GM12878 (cell line): ENCODE measurements around the gene CDHR2. TPM values are rescaled to one million over a fixed set of nuclear protein-coding genes. Genes with fewer than 3 reads are reported as not detected.

Source experiments
- ATAC-seq: fragments of 200-7000 bp; cut with Tn5 transposase; 3 replicates; pipeline ENCODE4 v1.9.1; 2020; ENCODE audit warnings: mild to moderate bottlenecking, moderate library complexity
- BruUV-seq: library from RNA; stranded (reverse); fragments of 400-500 nt; replicated peaks from 2 replicates; lab custom pipeline; 2021; lab: Mats Ljungman, UMichigan
- CTCF ChIA-PET: fragments of 300-600 bp; sonication (Branson Sonifier 250); formaldehyde crosslinking; extraction: SDS; loops from one replicate; lab custom pipeline; 2021; ENCODE audit warnings: inconsistent platforms; lab: Yijun Ruan, JAX
- POLR2A ChIA-PET: fragments of 350-600 bp; formaldehyde crosslinking; extraction: SDS; loops from one replicate; lab custom pipeline; 2021; ENCODE audit warnings: inconsistent platforms; lab: Charles Lee
- RAD21 ChIA-PET: fragments of 300-600 bp; sonication (Branson Sonifier 250); formaldehyde crosslinking; loops from one replicate; lab custom pipeline; 2023; ENCODE audit warnings: antibody characterized with exemption; ENCODE audit not compliant: unreplicated experiment; lab: Charles Lee
- SMC1A ChIA-PET: fragments of 300-600 bp; sonication (Branson Sonifier 250); formaldehyde crosslinking; loops from one replicate; lab custom pipeline; 2023; ENCODE audit not compliant: unreplicated experiment, uncharacterized antibody; lab: Charles Lee
- DNase-seq: peaks from one replicate; pipeline ENCODE4 v3.0.0-alpha.2; 2011; ENCODE audit warnings: low read depth, low spot score
- FAIRE-seq: peaks from 3 replicates; lab custom pipeline; 2011; peaks lifted over from hg19 to GRCh38; lab: Jason Lieb, UNC
- H2AFZ ChIP-seq: 2 replicates; pipeline ENCODE4 v1.6.0; 2011; ENCODE audit warnings: low read depth, low read length, control low read depth; ENCODE audit not compliant: control insufficient read depth
- H3K27ac ChIP-seq: 2 replicates; pipeline ENCODE4 v1.5.1; 2011; ENCODE audit warnings: control low read depth; ENCODE audit not compliant: control insufficient read depth, insufficient read depth
- H3K27me3 ChIP-seq, 2 experiments: replicated peaks in 1 of 2; 2 replicates each; pipeline versions ENCODE4 v1.6.0 to v1.6.1; 2011; ENCODE audit warnings: low read length in 1 of 2; ENCODE audit not compliant: control insufficient read depth in 2 of 2, insufficient read depth in 2 of 2
- H3K36me3 ChIP-seq, 2 experiments: 2 replicates each; pipeline ENCODE4 v1.5.1; 2011; ENCODE audit warnings: low read length in 1 of 2; ENCODE audit not compliant: control insufficient read depth in 2 of 2, insufficient read depth in 2 of 2
- H3K4me1 ChIP-seq: 2 replicates; pipeline ENCODE4 v1.6.1; 2011; ENCODE audit warnings: mild to moderate bottlenecking, low read length, moderate library complexity, mixed read lengths; ENCODE audit not compliant: control insufficient read depth, insufficient read depth
- H3K4me2 ChIP-seq: 2 replicates; pipeline ENCODE4 v1.6.0; 2011; ENCODE audit warnings: control low read depth; ENCODE audit not compliant: control insufficient read depth, insufficient read depth
- H3K4me3 ChIP-seq: fragments of 200-600 bp; sonication (generic); 2 replicates; pipeline ENCODE4 v1.5.1; 2016
- H3K79me2 ChIP-seq: 2 replicates; pipeline ENCODE4 v1.6.0; 2011; ENCODE audit warnings: low read length; ENCODE audit not compliant: control insufficient read depth, insufficient read depth
- H3K9ac ChIP-seq: 2 replicates; pipeline ENCODE4 v1.8.0; 2011; ENCODE audit warnings: low read length, control low read depth, mixed read lengths; ENCODE audit not compliant: control insufficient read depth, insufficient read depth
- H3K9me3 ChIP-seq: replicated peaks from 3 replicates; pipeline ENCODE4 v1.5.1; 2011; ENCODE audit warnings: mild to moderate bottlenecking, low read length; ENCODE audit not compliant: control insufficient read depth, insufficient read depth
- H4K20me1 ChIP-seq: 2 replicates; pipeline ENCODE4 v1.6.0; 2011; ENCODE audit not compliant: control insufficient read depth, insufficient read depth
- BMI1 ChIP-seq: fragments of 450-650 bp; IDR thresholded peaks from 2 replicates; pipeline ENCODE4 v1.6.1; 2016; ENCODE audit warnings: mild to moderate bottlenecking, moderate library complexity, borderline replicate concordance
- IKZF1 ChIP-seq: fragments of 450-650 bp; conservative IDR thresholded peaks from 2 replicates; pipeline ENCODE4 v1.6.1; 2017; ENCODE audit warnings: antibody characterized with exemption, mild to moderate bottlenecking
- RFX5 ChIP-seq: IDR thresholded peaks from 2 replicates; pipeline ENCODE4 v1.6.1; 2011; ENCODE audit warnings: low read depth, low read length, improper control_type of control experiment
- SIN3A ChIP-seq: IDR thresholded peaks from 2 replicates; pipeline ENCODE4 v1.6.1; 2012; ENCODE audit warnings: low read depth, low read length, improper control_type of control experiment
- SMAD5 ChIP-seq: IDR thresholded peaks from 2 replicates; pipeline ENCODE4 v1.6.1; 2016; ENCODE audit warnings: antibody characterized with exemption, low read depth
- WGBS: methylation state at CpG from one replicate; pipeline ENCODE4 v1.1.6; 2016; ENCODE audit warnings: low lambda C conversion rate; ENCODE audit not compliant: insufficient replicate concordance, insufficient coverage; ENCODE audit errors: missing lambda C conversion rate; 5-methylcytosine and 5-hydroxymethylcytosine counted together
- in situ Hi-C: fragments of 300-500 bp; cut with MboI; formaldehyde crosslinking; loops from 9 replicates; pipeline ENCODE4 v1.14.3; 2018; ENCODE audit warnings: mixed read lengths
- intact Hi-C: fragments of 100-400 bp; cut with micrococcal nuclease; formaldehyde crosslinking; loops from one replicate; pipeline ENCODE4 v1.14.2; 2022; ENCODE audit not compliant: unreplicated experiment
- polyA plus RNA-seq, 11 experiments: library from polyadenylated mRNA; depleted of rRNA in 4 of 11; unstranded in 6 of 11; stranded (reverse) in 5 of 11; fragments of >200 nt; fragmentation: Nextera tagmentation in 4 of 11; fragmentation: Illumina TruSeq in 1 of 11; extraction: Ambion mirVana in 4 of 11; extraction: Trizol in 1 of 11; gene quantifications; 1 replicate in 1 of 11; 2 replicates in 10 of 11; pipeline versions ENCODE4 v1.2.1 to v1.2.3, GENCODE V29; 2011 to 2016; ENCODE audit warnings: inconsistent platforms in 2 of 11, missing spikeins in 2 of 11, low read depth in 1 of 11
- total RNA-seq, 4 experiments: library from RNA; depleted of rRNA in 3 of 4; stranded (reverse); fragments of >200 nt in 3 of 4; fragmentation: Illumina TruSeq in 1 of 4; extraction: Trizol in 1 of 4; gene quantifications; 2 replicates each; pipeline versions ENCODE4 v1.2.1 to v1.2.3, GENCODE V29; 2013 to 2021
- TF ChIP-seq, protein P1 (sequence below): IDR thresholded peaks from 2 replicates; pipeline ENCODE4 v1.6.1; 2011; ENCODE audit warnings: mild to moderate bottlenecking, low read depth, low read length, moderate library complexity; ENCODE audit not compliant: insufficient replicate concordance

The CDHR2 gene
- total and polyA plus RNA-seq, 10 of the 15 experiments (the other 5 are each of a cell fraction or from before 2014, with no cell fraction given): 0.03 to 0.46 (median 0.06) TPM; not detected in 5

DNA sequence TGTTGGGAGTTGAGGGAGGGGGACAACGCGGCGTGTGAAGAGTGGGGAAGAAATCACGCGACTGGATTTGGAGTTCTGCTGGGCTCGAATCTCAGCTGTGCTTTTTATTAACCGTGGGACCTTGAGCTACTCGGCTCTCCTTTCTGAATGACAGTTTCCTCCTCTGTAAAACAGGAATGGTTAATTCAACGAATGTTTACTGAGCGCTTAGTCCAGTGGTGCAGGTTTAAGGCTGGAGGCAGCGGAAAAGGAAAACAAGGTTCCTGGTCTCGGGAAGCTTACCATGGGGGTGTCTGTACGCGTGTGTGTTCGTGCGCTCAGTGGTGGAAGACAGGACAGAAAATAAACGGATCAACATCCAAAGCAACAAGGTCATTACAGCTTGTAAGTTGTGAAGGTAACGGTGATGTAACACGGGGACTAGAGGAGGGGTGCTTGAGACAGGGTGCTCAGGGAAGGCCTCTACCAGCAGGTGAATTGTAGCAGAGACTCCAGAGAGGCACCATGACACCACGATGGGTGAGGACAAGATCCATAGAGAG is 81.6 kb downstream of the CDHR2 start:
- peak overlapping the region; percentile 23; the same call in 1 of the 2 replicates for H2AFZ ChIP-seq
- H3K27me3 ChIP-seq: peaks cover 5 to 10% of the 10 kb centered on the region in 2 experiments
- ChIA-PET POLR2A (no interaction called here), SMC1A (no interaction called here), CTCF (no interaction called here), RAD21 (interaction anchor here (0.8 kb wide), 1 partner anchor 16 kb away, joined by 4 read pairs; the partner anchor contains the start of gene TSPAN17)
- H3K27ac ChIP-seq: no peak overlapping the region
- no peak for DNase-seq
- H3K4me1 ChIP-seq: peaks cover 13% of the 10 kb centered on the region
- H3K36me3 ChIP-seq: no peaks in the 10 kb centered on the region
- H3K9me3 ChIP-seq: no peaks in the 10 kb centered on the region; the same call in 2 of the 3 replicates
- 0 out of 2 replicates have a peak, but pooled peaks cover 3% of the 10 kb centered on the region for H4K20me1 ChIP-seq
- H3K79me2 ChIP-seq: no peaks in the 10 kb centered on the region
- no peak overlapping the region for H3K9ac ChIP-seq
- peak; percentile 69 for FAIRE-seq
- BruUV-seq: no TSS peak
- in situ Hi-C loops (no loop called here), intact Hi-C loops (no loop called here)
- no peak for ATAC-seq
- no peak for TF ChIP-seq SMAD5
- no peak for TF ChIP-seq RFX5
- TF ChIP-seq BMI1: 0 out of 2 replicates have a peak, but pooled peaks have one; percentile 18
- peak overlapping the region; percentile 25; the same call in 1 of the 2 replicates for H3K4me3 ChIP-seq
- peak overlapping the region; percentile 74 for H3K4me2 ChIP-seq
- 16% methylated on average over 20 of the region's 20 CpGs for WGBS

DNA sequence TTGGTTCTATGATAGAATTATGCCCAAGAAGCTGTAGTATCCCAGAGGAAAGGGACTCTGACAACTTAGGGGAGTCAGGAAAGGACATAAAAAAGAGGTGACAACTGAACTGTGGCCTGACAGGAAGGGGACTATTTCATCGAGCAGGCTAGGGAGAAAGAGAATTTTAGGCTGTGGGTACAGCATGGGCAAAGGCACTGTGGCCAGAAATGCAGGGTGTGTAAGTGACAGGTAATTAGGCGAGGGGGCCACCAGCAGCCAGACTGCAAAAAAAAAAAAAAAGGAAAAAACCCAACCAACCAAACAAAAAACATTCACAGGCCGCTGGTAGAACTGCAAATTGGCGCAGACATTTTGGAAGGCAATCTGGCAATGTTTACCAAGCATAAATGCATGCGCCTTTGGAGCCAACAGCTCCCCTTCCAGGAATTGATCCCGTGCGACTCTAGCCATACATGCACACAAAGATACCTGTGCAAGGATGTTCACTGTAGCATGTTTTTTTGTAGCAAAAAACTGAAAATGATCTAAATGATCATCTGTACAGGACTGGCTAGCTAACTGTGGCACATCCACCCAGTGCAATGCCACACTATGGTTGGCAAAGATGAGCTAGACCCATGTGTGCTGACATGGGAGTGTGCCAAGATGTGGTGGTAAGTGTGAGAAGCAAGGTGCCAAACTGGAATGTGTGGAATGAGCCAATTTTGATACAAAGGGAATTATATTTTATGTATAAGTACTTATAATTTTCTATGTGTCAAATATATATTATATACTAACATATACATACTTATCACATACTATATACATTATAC is 82.5 kb downstream of the CDHR2 start:
- H3K27me3 ChIP-seq: peaks cover 5 to 10% of the 10 kb centered on the region in 2 experiments
- TF ChIP-seq IKZF1 (no peak), SIN3A (no peak)
- TF ChIP-seq, protein P1, sequence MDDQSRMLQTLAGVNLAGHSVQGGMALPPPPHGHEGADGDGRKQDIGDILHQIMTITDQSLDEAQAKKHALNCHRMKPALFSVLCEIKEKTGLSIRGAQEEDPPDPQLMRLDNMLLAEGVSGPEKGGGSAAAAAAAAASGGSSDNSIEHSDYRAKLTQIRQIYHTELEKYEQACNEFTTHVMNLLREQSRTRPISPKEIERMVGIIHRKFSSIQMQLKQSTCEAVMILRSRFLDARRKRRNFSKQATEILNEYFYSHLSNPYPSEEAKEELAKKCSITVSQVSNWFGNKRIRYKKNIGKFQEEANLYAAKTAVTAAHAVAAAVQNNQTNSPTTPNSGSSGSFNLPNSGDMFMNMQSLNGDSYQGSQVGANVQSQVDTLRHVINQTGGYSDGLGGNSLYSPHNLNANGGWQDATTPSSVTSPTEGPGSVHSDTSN: no peak
- DNase-seq (no peak), ATAC-seq (no peak), FAIRE-seq (no peak)
- no peak overlapping the region for H2AFZ ChIP-seq
- H3K9me3 ChIP-seq: no peaks in the 10 kb centered on the region; the same call in 2 of the 3 replicates
- CTCF ChIA-PET: no interaction called here
- RAD21 ChIA-PET: no interaction called here
- WGBS: 58% methylated on average over 7 of the region's 7 CpGs
- no peak overlapping the region for H3K4me2 ChIP-seq
- in situ Hi-C loops: no loop called here
- SMC1A ChIA-PET: no interaction called here
- H3K9ac ChIP-seq: no peak overlapping the region
- H3K4me3 ChIP-seq: no peak overlapping the region
- 0 out of 2 replicates have a peak, but pooled peaks cover 3% of the 10 kb centered on the region for H4K20me1 ChIP-seq
- BruUV-seq: no TSS peak
- no peak overlapping the region for H3K27ac ChIP-seq
- intact Hi-C loops: no loop called here
- no peaks in the 10 kb centered on the region for H3K36me3 ChIP-seq
- no peaks in the 10 kb centered on the region for H3K79me2 ChIP-seq
- POLR2A ChIA-PET: no interaction called here
- H3K4me1 ChIP-seq: peaks cover 13% of the 10 kb centered on the region
